OCI-LY3 (cell line): ENCODE results near the gene PDE10A.

Experiments
- CTCF ChIP-seq: fragments of 200-600, 300-600 bp; sonication (generic); IDR thresholded peaks from 2 replicates; pipeline ENCODE4 v1.5.1; 2014; ENCODE audit warnings: antibody characterized with exemption, low read length, low read depth
- EZH2phosphoT487 ChIP-seq: fragments of 200-600 bp; shearing (Covaris generic); IDR thresholded peaks from 2 replicates; pipeline ENCODE4 v1.6.1; 2018; ENCODE audit warnings: antibody characterized with exemption, mixed run types, low read depth

- TF ChIP-seq CTCF (no peak), EZH2phosphoT487 (no peak)
These were observed 906 bp upstream of the PDE10A start for GRCh38 chr6:165663736-165664558.
